ENCODE results near the gene DECR2.
"Not testable (repeated sequence)": the region's sequence is repeated elsewhere in the genome, so short reads cannot be mapped to it uniquely, and the experiment has no call there.

The DECR2 gene

DNA sequence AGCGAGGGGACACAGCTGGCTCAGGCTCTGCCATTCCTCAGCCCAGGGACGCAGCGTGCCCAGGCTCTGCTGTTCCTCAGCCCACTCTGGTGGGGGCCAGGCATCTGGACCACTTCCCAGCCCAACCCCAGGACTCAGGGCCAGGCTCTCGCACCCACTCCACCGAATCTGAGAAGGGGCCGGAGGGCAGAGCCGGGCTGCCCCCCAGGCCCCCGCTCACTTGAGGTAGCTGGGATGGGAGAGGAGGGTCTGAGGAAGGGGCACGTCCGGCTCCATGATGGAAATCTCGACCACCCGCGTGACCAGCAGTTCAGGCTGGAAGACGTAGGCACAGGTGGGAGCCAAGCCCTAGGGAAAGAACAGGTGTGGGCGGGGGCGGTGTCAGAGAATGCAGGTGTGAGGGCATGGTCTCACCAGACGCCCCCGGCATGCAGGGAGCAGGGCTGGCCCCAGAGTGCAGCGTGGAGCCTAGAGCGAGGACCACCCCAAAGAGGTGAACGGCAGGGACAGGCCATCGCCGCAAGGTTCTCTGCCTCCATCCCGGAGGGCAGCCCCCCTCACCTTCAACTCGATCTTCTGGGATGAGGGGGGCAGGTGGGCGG is 24.8 kb upstream of the DECR2 start:
- no peak overlapping the region for H3K4me3 ChIP-seq (ENCODE audit: low read depth, low read length)
- H3K4me2 ChIP-seq (ENCODE audit: low read length): no peak overlapping the region
- no peaks in the 10 kb centered on the region for H3K27me3 ChIP-seq (ENCODE audit: control insufficient read depth, insufficient read depth, low read length)
- no peaks in the 10 kb centered on the region for H3K36me3 ChIP-seq (ENCODE audit: control insufficient read depth, insufficient read depth, low read length)
- H3K9ac ChIP-seq: no peak overlapping the region
- H2AFZ ChIP-seq: no peak overlapping the region
- peaks cover 8% of the 10 kb centered on the region for H3K4me1 ChIP-seq
- H3K9me3 ChIP-seq (ENCODE audit: control insufficient read depth, low read length): no peaks in the 10 kb centered on the region
- H3K27ac ChIP-seq: no peak overlapping the region
- no peak for TF ChIP-seq CTCF (IDR thresholded peaks at IDR 0.05)
- H3K79me2 ChIP-seq: peaks cover 5% of the 10 kb centered on the region

DNA sequence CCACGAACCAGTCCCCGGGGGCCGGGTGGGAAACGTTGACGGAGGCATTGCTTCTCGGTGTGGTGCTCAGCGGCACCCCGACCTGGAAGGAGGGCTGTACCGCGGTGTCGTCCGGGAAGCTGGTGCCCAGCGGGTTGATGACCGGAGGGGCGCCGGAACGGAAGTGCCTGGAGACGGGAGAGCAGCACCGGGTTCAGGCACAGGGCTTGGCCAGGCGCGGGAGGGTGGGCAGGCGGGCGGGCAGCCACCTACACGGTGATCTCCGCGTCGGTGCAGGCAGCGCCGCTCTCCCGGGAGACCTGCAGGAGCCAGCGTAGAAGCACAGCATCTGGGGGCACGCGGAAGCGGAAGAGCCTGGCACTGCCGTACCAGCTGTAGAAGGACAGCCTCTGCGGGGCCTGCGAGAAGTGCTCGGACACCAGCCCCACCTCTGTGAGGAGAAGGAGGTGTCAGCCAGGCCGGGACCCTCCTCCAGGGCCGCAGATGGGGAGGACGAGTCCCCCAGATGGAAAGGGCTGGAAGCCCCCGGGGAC is 24.2 kb upstream of the DECR2 start:
- H3K4me3 ChIP-seq (ENCODE audit: low read depth, low read length): no peak overlapping the region
- no peak overlapping the region for H3K27ac ChIP-seq
- no peak overlapping the region for H3K4me2 ChIP-seq (ENCODE audit: low read length)
- TF ChIP-seq CTCF (IDR thresholded peaks at IDR 0.05): no peak
- H3K9me3 ChIP-seq (ENCODE audit: control insufficient read depth, low read length): no peaks in the 10 kb centered on the region
- H3K79me2 ChIP-seq: peaks cover 5% of the 10 kb centered on the region
- no peaks in the 10 kb centered on the region for H3K36me3 ChIP-seq (ENCODE audit: control insufficient read depth, insufficient read depth, low read length)
- no peak overlapping the region for H2AFZ ChIP-seq
- peaks cover 8% of the 10 kb centered on the region for H3K4me1 ChIP-seq
- H3K27me3 ChIP-seq (ENCODE audit: control insufficient read depth, insufficient read depth, low read length): no peaks in the 10 kb centered on the region
- H3K9ac ChIP-seq: no peak overlapping the region

DNA sequence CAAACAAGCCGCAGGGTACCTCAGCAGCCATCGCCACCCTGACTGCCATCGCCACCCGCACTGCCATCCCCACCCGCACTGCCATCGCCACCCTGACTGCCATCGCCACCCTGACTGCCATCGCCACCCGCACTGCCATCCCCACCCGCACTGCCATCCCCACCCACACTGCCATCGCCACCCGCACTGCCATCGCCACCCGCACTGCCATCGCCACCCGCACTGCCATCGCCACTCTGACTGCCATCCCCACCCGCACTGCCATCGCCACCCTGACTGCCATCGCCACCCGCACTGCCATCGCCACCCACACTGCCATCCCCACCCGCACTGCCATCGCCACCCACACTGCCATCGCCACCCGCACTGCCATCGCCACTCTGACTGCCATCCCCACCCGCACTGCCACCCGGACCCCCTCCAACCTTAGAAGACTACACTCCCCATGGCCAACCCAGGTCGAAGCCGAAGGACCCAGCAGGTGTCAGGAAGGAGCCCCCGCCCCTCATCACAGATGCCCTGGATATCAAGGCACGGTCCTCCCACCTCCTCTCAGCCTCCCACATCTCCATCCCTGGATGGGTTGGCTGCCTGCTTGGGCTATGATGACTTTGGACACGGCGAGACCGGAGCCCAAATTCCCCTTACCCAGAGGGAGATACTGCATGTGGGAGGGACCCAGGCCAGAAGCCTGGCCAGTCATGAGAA is 23.4 kb upstream of the DECR2 start:
- not testable (repeated sequence) for H3K27ac ChIP-seq; H3K27me3 ChIP-seq (ENCODE audit: control insufficient read depth, insufficient read depth, low read length); H3K36me3 ChIP-seq (ENCODE audit: control insufficient read depth, insufficient read depth, low read length); H2AFZ ChIP-seq; H3K9ac ChIP-seq; H3K4me3 ChIP-seq (ENCODE audit: low read depth, low read length); H3K9me3 ChIP-seq (ENCODE audit: control insufficient read depth, low read length); H3K79me2 ChIP-seq; H3K4me2 ChIP-seq (ENCODE audit: low read length)
- H3K4me1 ChIP-seq: peaks cover 14% of the 10 kb centered on the region

DNA sequence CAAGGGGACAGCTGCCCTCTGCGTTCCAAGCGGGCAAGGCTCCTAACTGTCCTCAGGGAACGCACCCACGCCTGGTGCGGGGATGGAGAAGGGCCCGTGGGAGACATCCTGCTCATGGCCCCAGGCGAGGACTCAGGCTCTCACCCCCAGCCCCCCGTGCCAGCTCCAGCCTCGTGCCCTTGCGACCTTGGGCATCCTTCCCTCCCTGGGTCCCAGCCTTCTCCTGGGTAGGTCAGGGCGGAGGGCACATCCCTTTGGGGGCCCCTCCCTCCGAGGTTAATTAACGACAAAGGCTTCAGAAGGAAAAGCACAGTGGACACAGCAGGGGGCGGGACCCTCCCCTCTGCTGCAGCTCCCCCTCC is 22.9 kb upstream of the DECR2 start:
- H3K27me3 ChIP-seq (ENCODE audit: control insufficient read depth, insufficient read depth, low read length): no peaks in the 10 kb centered on the region
- H3K4me1 ChIP-seq: peaks cover 18% of the 10 kb centered on the region
- H3K9ac ChIP-seq: no peak overlapping the region
- no peak overlapping the region for H3K27ac ChIP-seq
- no peak for TF ChIP-seq CTCF (IDR thresholded peaks at IDR 0.05)
- no peaks in the 10 kb centered on the region for H3K36me3 ChIP-seq (ENCODE audit: control insufficient read depth, insufficient read depth, low read length)
- H3K4me2 ChIP-seq (ENCODE audit: low read length): peak overlapping the region; percentile 62
- H3K9me3 ChIP-seq (ENCODE audit: control insufficient read depth, low read length): no peaks in the 10 kb centered on the region
- peak overlapping the region; percentile 22 for H3K4me3 ChIP-seq (ENCODE audit: low read depth, low read length)
- H3K79me2 ChIP-seq: peaks cover 5% of the 10 kb centered on the region
- peak overlapping the region; percentile 39 for H2AFZ ChIP-seq

DNA sequence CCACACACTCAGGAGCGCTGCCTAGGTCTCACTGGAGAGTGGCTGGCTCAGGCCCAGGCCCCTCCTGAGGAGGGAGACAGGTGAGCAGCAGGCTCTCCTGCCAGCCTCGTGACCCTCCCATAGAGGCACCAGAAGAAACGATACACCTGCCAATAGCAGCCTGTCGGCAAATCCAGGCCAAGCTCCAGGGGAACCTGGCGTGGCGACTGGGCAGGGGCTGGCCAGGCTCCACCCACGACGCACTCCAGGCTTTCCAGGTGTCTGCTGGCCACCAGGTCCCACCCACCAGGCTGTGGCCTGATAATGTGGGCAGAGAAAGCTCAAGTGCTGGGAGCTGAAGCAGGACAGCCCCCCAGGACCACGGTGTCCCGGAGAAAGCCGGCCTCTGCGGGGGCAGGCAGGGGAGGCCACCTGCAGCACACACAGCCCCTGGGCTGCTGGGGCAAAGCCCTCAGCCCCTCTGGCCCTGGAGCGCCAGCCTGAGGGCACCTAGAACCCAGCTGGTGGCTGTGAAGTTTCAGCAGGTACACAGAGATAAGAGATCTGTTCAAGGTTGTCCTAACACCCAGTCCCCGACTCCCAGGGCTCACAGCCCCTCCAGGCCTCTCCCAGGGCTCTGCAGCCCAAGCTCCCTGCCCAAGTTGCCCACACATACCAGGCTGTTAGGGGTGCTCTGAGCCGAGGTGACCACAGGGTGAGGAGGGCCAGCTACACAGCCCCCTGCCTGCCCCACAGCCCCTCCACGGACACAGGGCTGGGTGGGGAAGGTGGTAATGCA is 22.3 kb upstream of the DECR2 start:
- Histone ChIP-seq H3K27me3 (ENCODE audit: control insufficient read depth, insufficient read depth, low read length) (no peaks in the 10 kb centered on the region), H2AFZ (peak overlapping the region; percentile 39), H3K9ac (no peak overlapping the region), H3K4me2 (ENCODE audit: low read length) (peak overlapping the region; percentile 63), H3K4me3 (ENCODE audit: low read depth, low read length) (peak overlapping the region; percentile 22), H3K9me3 (ENCODE audit: control insufficient read depth, low read length) (no peaks in the 10 kb centered on the region), H3K79me2 (peaks cover 5% of the 10 kb centered on the region), H3K4me1 (peaks cover 18% of the 10 kb centered on the region), H3K27ac (peak overlapping the region; percentile 46), H3K36me3 (ENCODE audit: control insufficient read depth, insufficient read depth, low read length) (no peaks in the 10 kb centered on the region)
- TF ChIP-seq CTCF (IDR thresholded peaks at IDR 0.05): no peak
